OCI-LY7 (cell line): Measurements from ENCODE around the gene PARP6.

Experiments used
- CTCF ChIP-seq: fragments of 200-600 bp; sonication (generic); conservative IDR thresholded peaks from 2 replicates; pipeline ENCODE4 v1.5.1; 2014; ENCODE audit warnings: mild to moderate bottlenecking, antibody characterized with exemption, low read length, moderate library complexity, mixed read lengths
- EZH2phosphoT487 ChIP-seq: fragments of 200-600 bp; sonication (generic); IDR thresholded peaks from 2 replicates; pipeline ENCODE4 v1.6.1; 2018; ENCODE audit warnings: low read depth, borderline replicate concordance, mild to moderate bottlenecking, mixed run types, antibody characterized with exemption, low read length, moderate library complexity, mixed read lengths

- no peak for TF ChIP-seq CTCF
- TF ChIP-seq EZH2phosphoT487, result no peak
Observed at GRCh38 chr15:72271221-72271620, 1.1 kb downstream of the PARP6 start.
